Esophagus squamous epithelium (tissue), 5 donors: ENCODE data around the gene PRSS16. TPM values are rescaled to one million over a fixed set of nuclear protein-coding genes. Genes with fewer than 3 reads are reported as not detected.
"Not testable (repeated sequence)": the region's sequence is repeated elsewhere in the genome, so short reads cannot be mapped to it uniquely, and the experiment has no call there.

Experiments
- DNase-seq: peaks from one replicate; lab custom pipeline; 2025; lab: John Stamatoyannopoulos, UW
- H3K27ac ChIP-seq, 4 donors: fragments of 200-600 bp; sonication (generic); one replicate each; pipeline ENCODE4 v1.5.1; 2016 to 2019; ENCODE audit warnings: mild to moderate bottlenecking in 1 of 4
- H3K27me3 ChIP-seq, 4 donors: fragments of 200-600 bp; sonication (generic); 1 replicate in 3 of 4; 2 replicates in 1 of 4; pipeline versions ENCODE4 v1.5.1 to v1.6.0; 2017 to 2021; ENCODE audit warnings: antibody characterized with exemption in 1 of 4
- H3K36me3 ChIP-seq, 3 donors: fragments of 200-600 bp; sonication (generic); one replicate each; pipeline ENCODE4 v1.5.1; 2016 to 2019
- H3K4me1 ChIP-seq, 3 donors: fragments of 200-600 bp; sonication (generic); one replicate each; pipeline ENCODE4 v1.5.1; 2017 to 2019
- H3K4me3 ChIP-seq, 4 donors: fragments of 200-600 bp; sonication (generic); 1 replicate in 3 of 4; 2 replicates in 1 of 4; pipeline ENCODE4 v1.5.1; 2016 to 2019; ENCODE audit warnings: mild to moderate bottlenecking in 2 of 4, moderate library complexity in 1 of 4
- H3K9me3 ChIP-seq, 3 donors: fragments of 200-600 bp; sonication (generic); one replicate each; pipeline ENCODE4 v1.5.1; 2016 to 2019
- CTCF ChIP-seq, 6 experiments: fragments of 450-650 bp in 4 of 6; fragments of 200-600 bp in 2 of 6; sonication (generic) in 2 of 6; IDR thresholded peaks; one replicate each; pipeline ENCODE4 v1.5.1; 2016 to 2019; ENCODE audit warnings: antibody characterized with exemption in 6 of 6, mild to moderate bottlenecking in 4 of 6, moderate library complexity in 4 of 6
- POLR2A ChIP-seq, 4 donors: fragments of 450-650 bp; IDR thresholded peaks; one replicate each; pipeline ENCODE4 v1.6.1; 2017; ENCODE audit warnings: antibody characterized with exemption in 4 of 4, mild to moderate bottlenecking in 4 of 4, moderate library complexity in 3 of 4
- WGBS, 2 donors: methylation state at CpG; one replicate each; pipeline ENCODE4 v1.1.5; 2018; 5-methylcytosine and 5-hydroxymethylcytosine counted together
- intact Hi-C: fragments of 100-400 bp; cut with DNase I; formaldehyde crosslinking; loops from one replicate; pipeline ENCODE4 v1.15.0; 2022
- total RNA-seq, 4 donors: library from RNA; depleted of rRNA; stranded (reverse); fragments of >200 nt; gene quantifications; one replicate each; pipeline ENCODE4 v1.1.0, GENCODE V29; 2016
- donor health status: DM: yes; HTN: yes; CAD: no.

Gene PRSS16
- total RNA-seq, 4 donors from 2014 or later: 5.1 to 25.7 (median 11.0) TPM

GRCh38 chr6:27260836-27261375 lies 13.4 kb downstream of the PRSS16 start:
- DNase-seq: no peak
- TF ChIP-seq CTCF (IDR thresholded peaks at IDR 0.05) (no peak), POLR2A (IDR thresholded peaks at IDR 0.05) (no peak)
- intact Hi-C loops: no loop called here
- H3K4me1 ChIP-seq: peaks cover 0 to 10% (median 0%) of the 10 kb centered on the region in 3 donors
- H3K36me3 ChIP-seq: no peaks in the 10 kb centered on the region
- no peak overlapping the region for H3K27ac ChIP-seq
- H3K27me3 ChIP-seq: peaks cover 0 to 94% (median 1%) of the 10 kb centered on the region in 4 donors
- H3K4me3 ChIP-seq: no peak overlapping the region
- no peaks in the 10 kb centered on the region for H3K9me3 ChIP-seq
- 6 to 18% methylated on average over 16 to 17 of the region's 30 CpGs for WGBS, 2 donors

- no peaks in the 10 kb centered on the region for H3K9me3 ChIP-seq
- no peak overlapping the region for H3K27ac ChIP-seq
- no peaks in the 10 kb centered on the region for H3K36me3 ChIP-seq
- 63 to 77% methylated on average over 8 of the region's 8 CpGs for WGBS, 2 donors
- no peak overlapping the region for H3K4me3 ChIP-seq
- H3K4me1 ChIP-seq: peaks cover 0 to 10% (median 0%) of the 10 kb centered on the region in 3 donors
- intact Hi-C loops: no loop called here
- TF ChIP-seq POLR2A (IDR thresholded peaks at IDR 0.05) (no peak), CTCF (IDR thresholded peaks at IDR 0.05) (no peak)
- DNase-seq: no peak
- peaks cover 0 to 97% (median 6%) of the 10 kb centered on the region in 4 donors for H3K27me3 ChIP-seq
These were observed 16.4 kb downstream of the PRSS16 start for GRCh38 chr6:27263886-27264285.

GRCh38 chr6:27267003-27267402 lies 19.5 kb downstream of the PRSS16 start:
- peaks cover 0 to 87% (median 5%) of the 10 kb centered on the region in 4 donors for H3K27me3 ChIP-seq
- not testable (repeated sequence) for H3K4me1 ChIP-seq
- 67 to 83% methylated on average over 1 to 3 of the region's 3 CpGs for WGBS, 2 donors

GRCh38 chr6:27267857-27268434 lies 20.4 kb downstream of the PRSS16 start:
- WGBS, 2 donors: 22 to 24% methylated on average over 18 to 21 of the region's 22 CpGs
- no peak overlapping the region for H3K27ac ChIP-seq
- no peaks in the 10 kb centered on the region for H3K4me1 ChIP-seq
- intact Hi-C loops: no loop called here
- no peaks in the 10 kb centered on the region for H3K9me3 ChIP-seq
- no peaks in the 10 kb centered on the region for H3K36me3 ChIP-seq
- DNase-seq: no peak
- TF ChIP-seq CTCF (IDR thresholded peaks at IDR 0.05) (no peak), POLR2A (IDR thresholded peaks at IDR 0.05) (no peak)
- peaks cover 0 to 86% (median 5%) of the 10 kb centered on the region in 4 donors for H3K27me3 ChIP-seq
- H3K4me3 ChIP-seq: no peak overlapping the region

More at GRCh38 chr6:27267003-27267402, 19.5 kb downstream of the PRSS16 start:
- H3K36me3 ChIP-seq, H3K4me3 ChIP-seq, H3K9me3 ChIP-seq, H3K27ac ChIP-seq, DNase-seq, intact Hi-C loops: not testable (repeated sequence)

- peaks cover 0 to 86% (median 5%) of the 10 kb centered on the region in 4 donors for H3K27me3 ChIP-seq
- 77 to 79% methylated on average over 11 to 13 of the region's 14 CpGs for WGBS, 2 donors
These were observed 21.3 kb downstream of the PRSS16 start for GRCh38 chr6:27268803-27269202.

More at GRCh38 chr6:27268803-27269202, 21.3 kb downstream of the PRSS16 start:
- Histone ChIP-seq H3K4me3 (no peak overlapping the region), H3K36me3 (no peaks in the 10 kb centered on the region), H3K4me1 (no peaks in the 10 kb centered on the region), H3K27ac (no peak overlapping the region), H3K9me3 (no peaks in the 10 kb centered on the region)
- no peak for TF ChIP-seq POLR2A (IDR thresholded peaks at IDR 0.05)
- TF ChIP-seq CTCF (IDR thresholded peaks at IDR 0.05): no peak
- DNase-seq: no peak
- intact Hi-C loops: no loop called here
